ENCODE results near the gene GCFC2. TPM values are rescaled to one million over a fixed set of nuclear protein-coding genes. Genes with fewer than 3 reads are reported as not detected.

The GCFC2 gene
- total and polyA plus RNA-seq, 2 of the 13 experiments (the other 11 are each of a cell fraction or from before 2014, with no cell fraction given), result 26.8 to 49.0 TPM

- TF ChIP-seq, protein P1, sequence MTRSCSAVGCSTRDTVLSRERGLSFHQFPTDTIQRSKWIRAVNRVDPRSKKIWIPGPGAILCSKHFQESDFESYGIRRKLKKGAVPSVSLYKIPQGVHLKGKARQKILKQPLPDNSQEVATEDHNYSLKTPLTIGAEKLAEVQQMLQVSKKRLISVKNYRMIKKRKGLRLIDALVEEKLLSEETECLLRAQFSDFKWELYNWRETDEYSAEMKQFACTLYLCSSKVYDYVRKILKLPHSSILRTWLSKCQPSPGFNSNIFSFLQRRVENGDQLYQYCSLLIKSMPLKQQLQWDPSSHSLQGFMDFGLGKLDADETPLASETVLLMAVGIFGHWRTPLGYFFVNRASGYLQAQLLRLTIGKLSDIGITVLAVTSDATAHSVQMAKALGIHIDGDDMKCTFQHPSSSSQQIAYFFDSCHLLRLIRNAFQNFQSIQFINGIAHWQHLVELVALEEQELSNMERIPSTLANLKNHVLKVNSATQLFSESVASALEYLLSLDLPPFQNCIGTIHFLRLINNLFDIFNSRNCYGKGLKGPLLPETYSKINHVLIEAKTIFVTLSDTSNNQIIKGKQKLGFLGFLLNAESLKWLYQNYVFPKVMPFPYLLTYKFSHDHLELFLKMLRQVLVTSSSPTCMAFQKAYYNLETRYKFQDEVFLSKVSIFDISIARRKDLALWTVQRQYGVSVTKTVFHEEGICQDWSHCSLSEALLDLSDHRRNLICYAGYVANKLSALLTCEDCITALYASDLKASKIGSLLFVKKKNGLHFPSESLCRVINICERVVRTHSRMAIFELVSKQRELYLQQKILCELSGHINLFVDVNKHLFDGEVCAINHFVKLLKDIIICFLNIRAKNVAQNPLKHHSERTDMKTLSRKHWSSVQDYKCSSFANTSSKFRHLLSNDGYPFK (CRISPR knock-in tag; IDR thresholded peaks at IDR 0.05; ENCODE audit: borderline replicate concordance), result peak; percentile 95
- TF ChIP-seq ZNF12 (CRISPR knock-in tag; IDR thresholded peaks at IDR 0.05), result peak; percentile 86; the same call in 1 of the 2 replicates
- no peak; the same call in 1 of the 2 replicates for TF ChIP-seq ZFP1 (CRISPR knock-in tag; IDR thresholded peaks at IDR 0.05)
- TF ChIP-seq HDAC2 (CRISPR knock-in tag; IDR thresholded peaks at IDR 0.05), result peak; percentile 88
- peak; percentile 84; the same call in 1 of the 2 replicates for TF ChIP-seq FOXK1 (CRISPR knock-in tag; IDR thresholded peaks at IDR 0.05; ENCODE audit: borderline replicate concordance, low read depth)
- TF ChIP-seq SRSF9 (IDR thresholded peaks at IDR 0.05; ENCODE audit: borderline replicate concordance, insufficient read depth, low read depth, low read length, poor library complexity, severe bottlenecking), result no peak
- peak; percentile 100 for TF ChIP-seq SALL2 (CRISPR knock-in tag; IDR thresholded peaks at IDR 0.05)
- TF ChIP-seq SPEN (CRISPR knock-in tag; IDR thresholded peaks at IDR 0.05; ENCODE audit: low read depth), result peak; percentile 98
- TF ChIP-seq, protein P2, sequence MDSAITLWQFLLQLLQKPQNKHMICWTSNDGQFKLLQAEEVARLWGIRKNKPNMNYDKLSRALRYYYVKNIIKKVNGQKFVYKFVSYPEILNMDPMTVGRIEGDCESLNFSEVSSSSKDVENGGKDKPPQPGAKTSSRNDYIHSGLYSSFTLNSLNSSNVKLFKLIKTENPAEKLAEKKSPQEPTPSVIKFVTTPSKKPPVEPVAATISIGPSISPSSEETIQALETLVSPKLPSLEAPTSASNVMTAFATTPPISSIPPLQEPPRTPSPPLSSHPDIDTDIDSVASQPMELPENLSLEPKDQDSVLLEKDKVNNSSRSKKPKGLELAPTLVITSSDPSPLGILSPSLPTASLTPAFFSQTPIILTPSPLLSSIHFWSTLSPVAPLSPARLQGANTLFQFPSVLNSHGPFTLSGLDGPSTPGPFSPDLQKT (CRISPR knock-in tag; IDR thresholded peaks at IDR 0.05; ENCODE audit: borderline replicate concordance), result peak; percentile 97; the same call in 1 of the 2 replicates
- TF ChIP-seq JDP2 (CRISPR knock-in tag; IDR thresholded peaks at IDR 0.05; ENCODE audit: borderline replicate concordance), result peak; percentile 97
- TF ChIP-seq, protein P3, sequence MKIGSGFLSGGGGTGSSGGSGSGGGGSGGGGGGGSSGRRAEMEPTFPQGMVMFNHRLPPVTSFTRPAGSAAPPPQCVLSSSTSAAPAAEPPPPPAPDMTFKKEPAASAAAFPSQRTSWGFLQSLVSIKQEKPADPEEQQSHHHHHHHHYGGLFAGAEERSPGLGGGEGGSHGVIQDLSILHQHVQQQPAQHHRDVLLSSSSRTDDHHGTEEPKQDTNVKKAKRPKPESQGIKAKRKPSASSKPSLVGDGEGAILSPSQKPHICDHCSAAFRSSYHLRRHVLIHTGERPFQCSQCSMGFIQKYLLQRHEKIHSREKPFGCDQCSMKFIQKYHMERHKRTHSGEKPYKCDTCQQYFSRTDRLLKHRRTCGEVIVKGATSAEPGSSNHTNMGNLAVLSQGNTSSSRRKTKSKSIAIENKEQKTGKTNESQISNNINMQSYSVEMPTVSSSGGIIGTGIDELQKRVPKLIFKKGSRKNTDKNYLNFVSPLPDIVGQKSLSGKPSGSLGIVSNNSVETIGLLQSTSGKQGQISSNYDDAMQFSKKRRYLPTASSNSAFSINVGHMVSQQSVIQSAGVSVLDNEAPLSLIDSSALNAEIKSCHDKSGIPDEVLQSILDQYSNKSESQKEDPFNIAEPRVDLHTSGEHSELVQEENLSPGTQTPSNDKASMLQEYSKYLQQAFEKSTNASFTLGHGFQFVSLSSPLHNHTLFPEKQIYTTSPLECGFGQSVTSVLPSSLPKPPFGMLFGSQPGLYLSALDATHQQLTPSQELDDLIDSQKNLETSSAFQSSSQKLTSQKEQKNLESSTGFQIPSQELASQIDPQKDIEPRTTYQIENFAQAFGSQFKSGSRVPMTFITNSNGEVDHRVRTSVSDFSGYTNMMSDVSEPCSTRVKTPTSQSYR (CRISPR knock-in tag; IDR thresholded peaks at IDR 0.05; ENCODE audit: borderline replicate concordance), result peak; percentile 71; the same call in 1 of the 2 replicates
- TF ChIP-seq NKX3-1 (CRISPR knock-in tag; IDR thresholded peaks at IDR 0.05), result peak; percentile 100
- peak; percentile 96 for TF ChIP-seq RARG (CRISPR knock-in tag; IDR thresholded peaks at IDR 0.05; ENCODE audit: low read depth)
- TF ChIP-seq NR1H2 (CRISPR knock-in tag; IDR thresholded peaks at IDR 0.05; ENCODE audit: borderline replicate concordance, low read depth), result peak; percentile 99
- TF ChIP-seq, protein P4, sequence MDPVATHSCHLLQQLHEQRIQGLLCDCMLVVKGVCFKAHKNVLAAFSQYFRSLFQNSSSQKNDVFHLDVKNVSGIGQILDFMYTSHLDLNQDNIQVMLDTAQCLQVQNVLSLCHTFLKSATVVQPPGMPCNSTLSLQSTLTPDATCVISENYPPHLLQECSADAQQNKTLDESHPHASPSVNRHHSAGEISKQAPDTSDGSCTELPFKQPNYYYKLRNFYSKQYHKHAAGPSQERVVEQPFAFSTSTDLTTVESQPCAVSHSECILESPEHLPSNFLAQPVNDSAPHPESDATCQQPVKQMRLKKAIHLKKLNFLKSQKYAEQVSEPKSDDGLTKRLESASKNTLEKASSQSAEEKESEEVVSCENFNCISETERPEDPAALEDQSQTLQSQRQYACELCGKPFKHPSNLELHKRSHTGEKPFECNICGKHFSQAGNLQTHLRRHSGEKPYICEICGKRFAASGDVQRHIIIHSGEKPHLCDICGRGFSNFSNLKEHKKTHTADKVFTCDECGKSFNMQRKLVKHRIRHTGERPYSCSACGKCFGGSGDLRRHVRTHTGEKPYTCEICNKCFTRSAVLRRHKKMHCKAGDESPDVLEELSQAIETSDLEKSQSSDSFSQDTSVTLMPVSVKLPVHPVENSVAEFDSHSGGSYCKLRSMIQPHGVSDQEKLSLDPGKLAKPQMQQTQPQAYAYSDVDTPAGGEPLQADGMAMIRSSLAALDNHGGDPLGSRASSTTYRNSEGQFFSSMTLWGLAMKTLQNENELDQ (CRISPR knock-in tag; IDR thresholded peaks at IDR 0.05; ENCODE audit: borderline replicate concordance), result peak; percentile 77; the same call in 1 of the 2 replicates
- TF ChIP-seq THAP11 (CRISPR knock-in tag; IDR thresholded peaks at IDR 0.05), result peak; percentile 86
- TF ChIP-seq, protein P5, sequence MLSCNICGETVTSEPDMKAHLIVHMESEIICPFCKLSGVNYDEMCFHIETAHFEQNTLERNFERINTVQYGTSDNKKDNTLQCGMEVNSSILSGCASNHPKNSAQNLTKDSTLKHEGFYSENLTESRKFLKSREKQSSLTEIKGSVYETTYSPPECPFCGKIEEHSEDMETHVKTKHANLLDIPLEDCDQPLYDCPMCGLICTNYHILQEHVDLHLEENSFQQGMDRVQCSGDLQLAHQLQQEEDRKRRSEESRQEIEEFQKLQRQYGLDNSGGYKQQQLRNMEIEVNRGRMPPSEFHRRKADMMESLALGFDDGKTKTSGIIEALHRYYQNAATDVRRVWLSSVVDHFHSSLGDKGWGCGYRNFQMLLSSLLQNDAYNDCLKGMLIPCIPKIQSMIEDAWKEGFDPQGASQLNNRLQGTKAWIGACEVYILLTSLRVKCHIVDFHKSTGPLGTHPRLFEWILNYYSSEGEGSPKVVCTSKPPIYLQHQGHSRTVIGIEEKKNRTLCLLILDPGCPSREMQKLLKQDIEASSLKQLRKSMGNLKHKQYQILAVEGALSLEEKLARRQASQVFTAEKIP (CRISPR knock-in tag; IDR thresholded peaks at IDR 0.05; ENCODE audit: borderline replicate concordance), result no peak; the same call in 1 of the 2 replicates
Measured at GRCh38 chr2:75710577-75711253, at the start of gene GCFC2 (continued).
